Loucy (cell line): ENCODE data around the gene PTCHD4.

Experiments
- EZH2phosphoT487 ChIP-seq: fragments of 200-600 bp; IDR thresholded peaks from 2 replicates; pipeline ENCODE4 v1.6.1; 2018; ENCODE audit warnings: antibody characterized with exemption, mild to moderate bottlenecking, moderate library complexity, borderline replicate concordance
- TF ChIP-seq, protein P1 (sequence below): fragments of 200-600 bp; sonication (generic); conservative IDR thresholded peaks from 2 replicates; pipeline ENCODE4 v1.5.1; 2014; ENCODE audit warnings: mild to moderate bottlenecking, antibody characterized with exemption, low read length

DNA sequence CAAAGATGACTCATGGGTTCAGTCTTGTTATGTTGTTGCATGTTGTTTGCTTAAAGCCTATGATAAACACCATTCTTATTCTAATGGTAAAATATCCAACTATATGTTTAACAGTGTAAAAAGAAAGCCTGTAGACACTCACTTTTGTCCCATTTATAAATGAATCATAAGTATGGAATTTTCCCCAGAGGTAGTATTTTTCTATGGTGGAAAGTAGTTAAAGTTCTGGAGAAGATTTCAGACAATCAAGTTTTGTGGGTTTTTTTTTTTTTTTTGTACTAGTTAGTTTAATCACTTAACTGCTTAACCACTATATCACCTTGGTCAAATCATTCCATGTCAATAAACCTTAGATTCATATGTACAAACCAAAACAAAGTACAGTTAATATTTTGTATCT, 35.8 kb downstream of the PTCHD4 start:
- TF ChIP-seq, protein P1, sequence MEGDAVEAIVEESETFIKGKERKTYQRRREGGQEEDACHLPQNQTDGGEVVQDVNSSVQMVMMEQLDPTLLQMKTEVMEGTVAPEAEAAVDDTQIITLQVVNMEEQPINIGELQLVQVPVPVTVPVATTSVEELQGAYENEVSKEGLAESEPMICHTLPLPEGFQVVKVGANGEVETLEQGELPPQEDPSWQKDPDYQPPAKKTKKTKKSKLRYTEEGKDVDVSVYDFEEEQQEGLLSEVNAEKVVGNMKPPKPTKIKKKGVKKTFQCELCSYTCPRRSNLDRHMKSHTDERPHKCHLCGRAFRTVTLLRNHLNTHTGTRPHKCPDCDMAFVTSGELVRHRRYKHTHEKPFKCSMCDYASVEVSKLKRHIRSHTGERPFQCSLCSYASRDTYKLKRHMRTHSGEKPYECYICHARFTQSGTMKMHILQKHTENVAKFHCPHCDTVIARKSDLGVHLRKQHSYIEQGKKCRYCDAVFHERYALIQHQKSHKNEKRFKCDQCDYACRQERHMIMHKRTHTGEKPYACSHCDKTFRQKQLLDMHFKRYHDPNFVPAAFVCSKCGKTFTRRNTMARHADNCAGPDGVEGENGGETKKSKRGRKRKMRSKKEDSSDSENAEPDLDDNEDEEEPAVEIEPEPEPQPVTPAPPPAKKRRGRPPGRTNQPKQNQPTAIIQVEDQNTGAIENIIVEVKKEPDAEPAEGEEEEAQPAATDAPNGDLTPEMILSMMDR = no peak
- no peak for TF ChIP-seq EZH2phosphoT487
